ENCODE results near the gene DNASE1L3.

Gene DNASE1L3

DNA sequence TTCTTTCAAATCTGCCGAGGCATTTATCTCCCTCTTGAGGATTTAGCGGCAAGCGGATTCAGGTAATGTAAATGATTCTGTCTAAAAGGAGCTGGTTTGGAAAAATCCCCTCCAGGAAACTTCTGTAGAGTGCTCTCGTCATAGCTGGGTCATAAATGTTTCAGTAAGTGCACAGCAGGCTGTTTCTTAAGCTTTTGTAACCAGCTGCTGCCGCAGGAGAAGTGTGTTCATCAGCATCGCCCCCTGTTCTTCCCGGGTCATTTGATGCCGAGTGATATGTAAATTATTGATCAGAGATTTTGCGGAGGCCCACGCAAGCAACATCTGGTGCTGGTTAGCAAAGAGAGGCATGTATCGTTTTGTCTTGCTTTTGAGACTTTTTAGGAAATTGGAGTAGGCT lies 53.1 kb downstream of the DNASE1L3 start:
- Histone ChIP-seq H3K4me3 (ENCODE audit: extremely low read depth, insufficient read depth, low read length, poor library complexity, severe bottlenecking) (no peak overlapping the region), H3K4me1 (ENCODE audit: control insufficient read depth, insufficient read depth, low read length, poor library complexity, severe bottlenecking) (peaks cover 9% of the 10 kb centered on the region), H3K27ac (ENCODE audit: low read depth, low read length, severe bottlenecking) (no peak overlapping the region), H3K9me3 (ENCODE audit: control insufficient read depth, low read length) (no peaks in the 10 kb centered on the region), H3K36me3 (ENCODE audit: control insufficient read depth, insufficient read depth, low read length) (peaks cover 98% of the 10 kb centered on the region)
- 96% methylated on average over 7 to 11 of the region's 11 CpGs for WGBS, 2 experiments (ENCODE audit: insufficient coverage in 2 of 2)

GRCh38 chr3:58155838-58156237 lies 54.9 kb downstream of the DNASE1L3 start:
- Histone ChIP-seq H3K4me3 (ENCODE audit: extremely low read depth, insufficient read depth, low read length, poor library complexity, severe bottlenecking) (no peak overlapping the region), H3K4me1 (ENCODE audit: control insufficient read depth, insufficient read depth, low read length, poor library complexity, severe bottlenecking) (no peaks in the 10 kb centered on the region), H3K27ac (ENCODE audit: low read depth, low read length, severe bottlenecking) (no peak overlapping the region), H3K9me3 (ENCODE audit: control insufficient read depth, low read length) (no peaks in the 10 kb centered on the region), H3K36me3 (ENCODE audit: control insufficient read depth, insufficient read depth, low read length) (peaks cover 98% of the 10 kb centered on the region)
- 84 to 96% methylated on average over 10 of the region's 10 CpGs for WGBS, 2 experiments (ENCODE audit: insufficient coverage in 2 of 2)

DNA sequence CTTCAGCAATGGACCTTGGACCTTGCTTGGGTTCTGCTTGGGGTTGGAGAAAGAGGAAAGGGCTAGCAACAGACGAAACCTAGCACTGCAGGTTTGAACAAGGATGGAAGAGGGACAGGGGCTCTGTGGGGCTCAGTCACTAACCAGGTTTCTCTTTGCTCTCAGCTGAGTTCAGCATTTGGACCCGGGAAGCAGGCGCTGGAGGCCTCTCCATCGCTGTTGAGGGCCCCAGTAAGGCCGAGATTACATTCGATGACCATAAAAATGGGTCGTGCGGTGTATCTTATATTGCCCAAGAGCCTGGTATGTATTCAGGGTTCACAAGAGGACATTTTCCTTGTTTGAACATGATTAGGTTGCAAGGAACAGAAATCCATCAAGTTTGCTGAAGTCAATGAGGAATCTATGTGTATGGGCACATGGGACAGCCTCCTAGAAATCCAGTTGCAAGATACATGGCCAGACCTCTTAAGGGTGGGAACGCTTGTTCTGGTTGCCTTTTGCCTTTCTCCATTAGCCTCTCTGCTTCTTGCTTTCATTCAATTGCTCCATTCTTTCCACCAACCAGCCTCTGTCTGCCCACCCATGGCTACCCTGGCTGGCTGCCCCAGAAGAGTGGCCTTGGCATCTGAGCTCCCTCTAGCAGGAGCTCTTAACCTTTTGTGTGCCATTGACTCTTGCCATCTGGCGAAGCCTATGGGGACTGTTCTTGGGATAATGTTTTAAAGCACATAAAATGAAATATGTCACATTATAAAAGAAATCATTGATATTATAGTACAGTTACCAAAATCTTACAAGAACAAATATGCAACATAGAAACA lies 55.9 kb downstream of the DNASE1L3 start:
- H3K9me3 ChIP-seq (ENCODE audit: control insufficient read depth, low read length), result no peaks in the 10 kb centered on the region
- WGBS, 2 experiments (ENCODE audit: insufficient coverage in 2 of 2), result 99% methylated on average over 9 of the region's 10 CpGs
- peaks cover 98% of the 10 kb centered on the region for H3K36me3 ChIP-seq (ENCODE audit: control insufficient read depth, insufficient read depth, low read length)
- H3K4me3 ChIP-seq (ENCODE audit: extremely low read depth, insufficient read depth, low read length, poor library complexity, severe bottlenecking), result no peak overlapping the region
- no peak overlapping the region for H3K27ac ChIP-seq (ENCODE audit: low read depth, low read length, severe bottlenecking)
- no peaks in the 10 kb centered on the region for H3K4me1 ChIP-seq (ENCODE audit: control insufficient read depth, insufficient read depth, low read length, poor library complexity, severe bottlenecking)

GRCh38 chr3:58153371-58153770 lies 57.4 kb downstream of the DNASE1L3 start:
- Histone ChIP-seq H3K9me3 (ENCODE audit: control insufficient read depth, low read length) (no peaks in the 10 kb centered on the region), H3K36me3 (ENCODE audit: control insufficient read depth, insufficient read depth, low read length) (peaks cover 98% of the 10 kb centered on the region), H3K27ac (ENCODE audit: low read depth, low read length, severe bottlenecking) (no peak overlapping the region), H3K4me1 (ENCODE audit: control insufficient read depth, insufficient read depth, low read length, poor library complexity, severe bottlenecking) (no peaks in the 10 kb centered on the region), H3K4me3 (ENCODE audit: extremely low read depth, insufficient read depth, low read length, poor library complexity, severe bottlenecking) (no peak overlapping the region)
- WGBS, 2 experiments (ENCODE audit: insufficient coverage in 2 of 2), result 96 to 98% methylated on average over 14 to 15 of the region's 16 CpGs

DNA sequence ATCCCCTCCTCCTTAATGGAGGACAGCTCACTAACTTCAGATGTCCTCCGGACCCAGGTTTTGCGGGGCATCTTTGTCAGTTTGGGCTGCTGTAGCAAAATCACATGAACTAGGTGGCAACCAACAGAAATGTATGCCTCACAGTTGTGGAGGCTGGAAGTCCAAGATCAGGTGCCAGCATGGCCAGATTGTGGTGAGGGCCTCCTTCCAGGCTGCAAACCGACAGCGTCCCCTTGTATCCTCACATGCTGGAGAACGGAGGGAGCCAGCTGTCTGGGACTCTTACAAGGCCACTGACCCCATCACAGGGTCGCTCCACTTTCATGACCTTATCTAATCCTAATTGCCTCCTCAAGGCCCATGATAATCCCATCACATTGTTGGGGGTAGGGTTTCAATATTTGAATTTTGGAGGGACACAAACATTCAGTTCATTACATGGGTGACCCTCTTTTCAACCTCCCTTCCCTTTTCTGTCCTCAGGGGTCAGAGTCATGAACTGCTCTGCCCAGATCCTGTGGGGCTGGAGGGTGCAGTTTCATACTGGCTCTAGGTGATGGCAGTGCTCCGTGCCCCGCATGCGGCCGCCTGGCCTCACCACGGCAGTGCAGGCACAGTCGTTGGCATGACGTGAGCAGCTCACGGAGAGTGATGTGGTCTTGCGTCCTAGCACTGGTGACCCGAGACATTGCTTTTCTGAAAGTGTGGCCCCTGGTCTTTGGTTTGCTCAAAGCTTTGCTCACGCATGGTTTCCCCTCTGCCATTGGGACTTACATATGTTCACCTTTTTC lies 58.4 kb downstream of the DNASE1L3 start:
- Histone ChIP-seq H3K9me3 (ENCODE audit: control insufficient read depth, low read length) (no peaks in the 10 kb centered on the region), H3K36me3 (ENCODE audit: control insufficient read depth, insufficient read depth, low read length) (peaks cover 98% of the 10 kb centered on the region), H3K4me3 (ENCODE audit: extremely low read depth, insufficient read depth, low read length, poor library complexity, severe bottlenecking) (no peak overlapping the region), H3K4me1 (ENCODE audit: control insufficient read depth, insufficient read depth, low read length, poor library complexity, severe bottlenecking) (no peaks in the 10 kb centered on the region), H3K27ac (ENCODE audit: low read depth, low read length, severe bottlenecking) (no peak overlapping the region)
- WGBS, 2 experiments (ENCODE audit: insufficient coverage in 2 of 2), result 88 to 93% methylated on average over 14 to 15 of the region's 17 CpGs

- Histone ChIP-seq H3K27ac (ENCODE audit: low read depth, low read length, severe bottlenecking) (no peak overlapping the region), H3K4me3 (ENCODE audit: extremely low read depth, insufficient read depth, low read length, poor library complexity, severe bottlenecking) (no peak overlapping the region), H3K36me3 (ENCODE audit: control insufficient read depth, insufficient read depth, low read length) (peaks cover 98% of the 10 kb centered on the region), H3K9me3 (ENCODE audit: control insufficient read depth, low read length) (no peaks in the 10 kb centered on the region), H3K4me1 (ENCODE audit: control insufficient read depth, insufficient read depth, low read length, poor library complexity, severe bottlenecking) (no peaks in the 10 kb centered on the region)
- 85 to 100% methylated on average over 2 to 3 of the region's 3 CpGs for WGBS, 2 experiments (ENCODE audit: insufficient coverage in 2 of 2)
These were observed 59.1 kb downstream of the DNASE1L3 start for GRCh38 chr3:58151637-58152036.

DNA sequence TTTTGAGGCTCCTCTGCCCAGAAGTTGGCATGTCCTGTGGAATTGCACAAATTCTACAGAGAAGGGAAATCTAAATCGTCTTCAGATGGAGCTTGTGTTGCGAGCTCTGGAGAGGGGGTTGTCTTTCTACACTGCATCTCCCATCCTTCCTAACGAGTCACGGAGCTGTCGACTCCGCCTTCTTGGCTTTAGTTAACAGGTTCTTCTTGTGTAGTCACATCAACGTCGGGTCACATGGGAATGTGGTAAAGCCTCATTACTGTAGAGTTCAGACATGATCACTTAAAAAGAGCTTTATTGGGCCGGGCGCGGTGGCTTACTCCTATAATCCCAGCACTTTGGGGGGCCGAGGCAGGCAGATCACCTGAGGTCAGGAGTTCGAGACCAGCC lies 60.0 kb downstream of the DNASE1L3 start:
- H3K36me3 ChIP-seq (ENCODE audit: control insufficient read depth, insufficient read depth, low read length), result peaks cover 98% of the 10 kb centered on the region
- 91 to 98% methylated on average over 11 of the region's 13 CpGs for WGBS, 2 experiments (ENCODE audit: insufficient coverage in 2 of 2)

GRCh38 chr3:58150130-58150809 lies 60.5 kb downstream of the DNASE1L3 start:
- H3K36me3 ChIP-seq (ENCODE audit: control insufficient read depth, insufficient read depth, low read length), result peaks cover 98% of the 10 kb centered on the region
- H3K27ac ChIP-seq (ENCODE audit: low read depth, low read length, severe bottlenecking), result no peak overlapping the region

More for the DNA sequence above, 60.0 kb downstream of the DNASE1L3 start:
- no peaks in the 10 kb centered on the region for H3K9me3 ChIP-seq (ENCODE audit: control insufficient read depth, low read length)
- no peak overlapping the region for H3K4me3 ChIP-seq (ENCODE audit: extremely low read depth, insufficient read depth, low read length, poor library complexity, severe bottlenecking)
- no peak overlapping the region for H3K27ac ChIP-seq (ENCODE audit: low read depth, low read length, severe bottlenecking)
- H3K4me1 ChIP-seq (ENCODE audit: control insufficient read depth, insufficient read depth, low read length, poor library complexity, severe bottlenecking), result no peaks in the 10 kb centered on the region

GRCh38 chr3:58148049-58148448 lies 62.7 kb downstream of the DNASE1L3 start:
- 96 to 99% methylated on average over 9 of the region's 9 CpGs for WGBS, 2 experiments (ENCODE audit: insufficient coverage in 2 of 2)
- H3K9me3 ChIP-seq (ENCODE audit: control insufficient read depth, low read length), result no peaks in the 10 kb centered on the region
- H3K4me1 ChIP-seq (ENCODE audit: control insufficient read depth, insufficient read depth, low read length, poor library complexity, severe bottlenecking), result no peaks in the 10 kb centered on the region
- H3K4me3 ChIP-seq (ENCODE audit: extremely low read depth, insufficient read depth, low read length, poor library complexity, severe bottlenecking), result no peak overlapping the region
- no peak overlapping the region for H3K27ac ChIP-seq (ENCODE audit: low read depth, low read length, severe bottlenecking)
- H3K36me3 ChIP-seq (ENCODE audit: control insufficient read depth, insufficient read depth, low read length), result peaks cover 97% of the 10 kb centered on the region

More at GRCh38 chr3:58150130-58150809, 60.5 kb downstream of the DNASE1L3 start:
- Histone ChIP-seq H3K4me1 (ENCODE audit: control insufficient read depth, insufficient read depth, low read length, poor library complexity, severe bottlenecking) (no peaks in the 10 kb centered on the region), H3K4me3 (ENCODE audit: extremely low read depth, insufficient read depth, low read length, poor library complexity, severe bottlenecking) (no peak overlapping the region), H3K9me3 (ENCODE audit: control insufficient read depth, low read length) (no peaks in the 10 kb centered on the region)
- WGBS, 2 experiments (ENCODE audit: insufficient coverage in 2 of 2), result 94 to 96% methylated on average over 11 to 12 of the region's 14 CpGs

GRCh38 chr3:58144478-58145325 lies 66.1 kb downstream of the DNASE1L3 start:
- H3K36me3 ChIP-seq (ENCODE audit: control insufficient read depth, insufficient read depth, low read length), result peaks cover 96% of the 10 kb centered on the region
- no peak overlapping the region for H3K27ac ChIP-seq (ENCODE audit: low read depth, low read length, severe bottlenecking)
- H3K9me3 ChIP-seq (ENCODE audit: control insufficient read depth, low read length), result no peaks in the 10 kb centered on the region
- no peak overlapping the region for H3K4me3 ChIP-seq (ENCODE audit: extremely low read depth, insufficient read depth, low read length, poor library complexity, severe bottlenecking)
- H3K4me1 ChIP-seq (ENCODE audit: control insufficient read depth, insufficient read depth, low read length, poor library complexity, severe bottlenecking), result no peaks in the 10 kb centered on the region
- WGBS, 2 experiments (ENCODE audit: insufficient coverage in 2 of 2), result 100% methylated on average over 1 to 5 of the region's 7 CpGs

All from mesodermal cell (in vitro differentiated cells).